SU-DHL-6 (cell line): ENCODE data around the gene WASL.

Source experiments
- CTCF ChIP-seq: fragments of 200-600 bp; sonication (generic); IDR thresholded peaks from one replicate; pipeline ENCODE4 v1.5.1; 2017; ENCODE audit warnings: antibody characterized with exemption, mild to moderate bottlenecking, low read length, moderate library complexity; ENCODE audit not compliant: insufficient read depth, poor library complexity, severe bottlenecking
- EZH2phosphoT487 ChIP-seq: fragments of 200-600 bp; sonication (generic), shearing (Covaris generic); conservative IDR thresholded peaks from 2 replicates; pipeline ENCODE4 v1.6.1; 2018; ENCODE audit warnings: mild to moderate bottlenecking, antibody characterized with exemption, low read length, moderate library complexity, mixed read lengths

DNA sequence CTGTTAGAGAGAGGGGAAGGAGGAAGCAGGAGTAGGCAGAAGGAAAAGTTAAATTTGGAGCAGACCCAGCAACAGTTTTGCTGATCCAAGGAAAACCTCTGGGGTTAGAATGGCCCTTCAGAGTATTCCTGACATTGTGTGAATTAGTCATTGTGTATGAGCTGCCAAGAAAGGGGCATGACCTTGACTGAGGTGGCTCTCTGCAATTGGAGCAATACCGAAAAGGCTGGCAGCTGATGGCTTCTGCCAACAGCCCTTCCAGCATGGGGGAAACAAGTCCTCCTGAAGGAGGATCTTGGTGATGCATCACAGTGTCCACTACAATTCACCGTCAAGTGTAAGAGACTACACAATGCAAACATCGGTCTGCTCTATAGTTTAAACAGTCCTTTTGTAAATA lies 20.6 kb upstream of the WASL start:
- TF ChIP-seq EZH2phosphoT487 (no peak), CTCF (no peak)
